Subcutaneous adipose tissue (tissue), 4 donors: ENCODE measurements around the gene ARHGDIG. TPM values are rescaled to one million over a fixed set of nuclear protein-coding genes. Genes with fewer than 3 reads are reported as not detected.

Source experiments
- CTCF ChIP-seq: fragments of 450-650 bp; IDR thresholded peaks from one replicate; pipeline ENCODE4 v1.5.1; 2016; ENCODE audit warnings: low read depth, mild to moderate bottlenecking, control low read depth, antibody characterized with exemption, moderate library complexity
- total RNA-seq, 4 donors: library from RNA; depleted of rRNA; stranded (reverse); fragments of >200 nt; gene quantifications; one replicate each; pipeline ENCODE4 v1.1.0, GENCODE V29; 2016

Gene ARHGDIG
- total RNA-seq, 4 donors from 2014 or later = not detected

GRCh38 chr16:320206-320605, 39.8 kb downstream of the ARHGDIG start:
- TF ChIP-seq CTCF = no peak

GRCh38 chr16:321532-321931, 41.1 kb downstream of the ARHGDIG start:
- TF ChIP-seq CTCF = no peak

GRCh38 chr16:322476-323143, 42.2 kb downstream of the ARHGDIG start:
- no peak for TF ChIP-seq CTCF

GRCh38 chr16:324201-324450, 43.7 kb downstream of the ARHGDIG start:
- no peak for TF ChIP-seq CTCF

GRCh38 chr16:324451-325334, 44.3 kb downstream of the ARHGDIG start:
- no peak for TF ChIP-seq CTCF

GRCh38 chr16:325375-326145, 45.2 kb downstream of the ARHGDIG start:
- no peak for TF ChIP-seq CTCF

- TF ChIP-seq CTCF = no peak
Observed at GRCh38 chr16:330741-331140, 50.4 kb downstream of the ARHGDIG start.
